Thyroid gland (tissue), 4 donors: ENCODE measurements around the gene FST. TPM values are rescaled to one million over a fixed set of nuclear protein-coding genes. Genes with fewer than 3 reads are reported as not detected.

ENCODE experiments used
- DNase-seq, 2 donors: peaks; one replicate each; pipeline ENCODE4 v3.0.0-alpha.2; 2019
- H3K27ac ChIP-seq, 3 donors: fragments of 200-600 bp; sonication (generic); 1 replicate in 2 of 3; 2 replicates in 1 of 3; pipeline ENCODE4 v1.5.1; 2016 to 2019; ENCODE audit warnings: mild to moderate bottlenecking in 1 of 3, moderate library complexity in 1 of 3
- H3K27me3 ChIP-seq: fragments of 200-600 bp; sonication (generic); one replicate; pipeline ENCODE4 v1.5.1; 2019
- H3K36me3 ChIP-seq, 2 donors: fragments of 200-600 bp; sonication (generic); one replicate each; pipeline ENCODE4 v1.5.1; 2016 to 2019
- H3K4me1 ChIP-seq, 2 donors: fragments of 200-600 bp; sonication (generic); one replicate each; pipeline ENCODE4 v1.5.1; 2017 to 2019
- H3K4me3 ChIP-seq, 3 donors: fragments of 200-600 bp; sonication (generic); replicated peaks in 1 of 3; 1 replicate in 2 of 3; 2 replicates in 1 of 3; pipeline ENCODE4 v1.5.1; 2016; ENCODE audit warnings: mild to moderate bottlenecking in 1 of 3
- H3K9me3 ChIP-seq: fragments of 200-600 bp; sonication (generic); one replicate; pipeline ENCODE4 v1.5.1; 2017
- CTCF ChIP-seq, 6 experiments: fragments of 200-600 bp in 3 of 6; fragments of 450-650 bp in 3 of 6; sonication (generic) in 3 of 6; IDR thresholded peaks; one replicate each; pipeline ENCODE4 v1.5.1; 2016 to 2019; ENCODE audit warnings: antibody characterized with exemption in 6 of 6, mild to moderate bottlenecking in 2 of 6, inconsistent platforms in 1 of 6, moderate library complexity in 1 of 6
- POLR2A ChIP-seq, 2 donors: fragments of 450-650 bp; IDR thresholded peaks; one replicate each; pipeline ENCODE4 v1.6.1; 2017; ENCODE audit warnings: antibody characterized with exemption in 2 of 2, mild to moderate bottlenecking in 2 of 2, moderate library complexity in 1 of 2
- WGBS, 2 donors: methylation state at CpG; one replicate each; pipeline ENCODE4 v1.1.5; 2017; 5-methylcytosine and 5-hydroxymethylcytosine counted together
- intact Hi-C: fragments of 100-400 bp; cut with DNase I; formaldehyde crosslinking; loops from one replicate; pipeline ENCODE4 v1.15.1; 2023
- total RNA-seq, 4 donors: library from RNA; depleted of rRNA; stranded (reverse); fragments of >200 nt; gene quantifications; one replicate each; pipeline ENCODE4 v1.2.3, GENCODE V29; 2016

Gene FST
- total RNA-seq, 4 donors from 2014 or later = 1.7 to 8.9 (median 2.8) TPM

- H3K4me3 ChIP-seq = no peak overlapping the region
- H3K27me3 ChIP-seq = no peaks in the 10 kb centered on the region
- no peaks in the 10 kb centered on the region for H3K36me3 ChIP-seq
- no peak for DNase-seq
- TF ChIP-seq CTCF (IDR thresholded peaks at IDR 0.05) (no peak), POLR2A (IDR thresholded peaks at IDR 0.05) (no peak)
- H3K4me1 ChIP-seq = no peaks in the 10 kb centered on the region
- 69 to 87% methylated on average over 1 of the region's 1 CpG for WGBS, 2 donors
- H3K27ac ChIP-seq = no peak overlapping the region
- H3K9me3 ChIP-seq = no peaks in the 10 kb centered on the region
- intact Hi-C loops = no loop called here
Observed at GRCh38 chr5:53445569-53445968, 34.9 kb upstream of the FST start.

DNA sequence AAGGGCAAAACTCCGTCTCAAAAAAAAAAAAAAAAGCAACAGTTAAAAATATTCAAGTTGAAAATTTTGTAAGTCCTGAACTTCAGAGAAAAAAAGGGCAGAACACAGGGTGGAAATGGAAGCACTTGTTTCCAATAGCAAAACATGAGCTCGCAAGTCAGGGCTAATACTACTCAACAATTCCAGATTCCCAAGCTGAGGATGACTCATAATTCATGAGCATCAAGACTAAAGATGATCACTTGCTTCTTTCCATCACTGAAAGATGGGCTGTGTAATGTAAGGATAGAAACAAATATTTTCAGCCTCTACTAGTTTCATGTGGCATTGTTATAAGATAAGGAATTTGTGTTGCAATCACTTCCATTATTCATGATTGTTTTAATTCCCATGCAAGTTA, 33.5 kb upstream of the FST start:
- H3K4me1 ChIP-seq = no peaks in the 10 kb centered on the region
- WGBS, 2 donors = 95 to 97% methylated on average over 2 of the region's 2 CpGs
- intact Hi-C loops = no loop called here
- TF ChIP-seq POLR2A (IDR thresholded peaks at IDR 0.05) = no peak
- no peak for TF ChIP-seq CTCF (IDR thresholded peaks at IDR 0.05)
- no peak for DNase-seq
- H3K4me3 ChIP-seq = no peak overlapping the region
- H3K9me3 ChIP-seq = no peaks in the 10 kb centered on the region
- H3K36me3 ChIP-seq = no peaks in the 10 kb centered on the region
- no peaks in the 10 kb centered on the region for H3K27me3 ChIP-seq
- H3K27ac ChIP-seq = no peak overlapping the region

DNA sequence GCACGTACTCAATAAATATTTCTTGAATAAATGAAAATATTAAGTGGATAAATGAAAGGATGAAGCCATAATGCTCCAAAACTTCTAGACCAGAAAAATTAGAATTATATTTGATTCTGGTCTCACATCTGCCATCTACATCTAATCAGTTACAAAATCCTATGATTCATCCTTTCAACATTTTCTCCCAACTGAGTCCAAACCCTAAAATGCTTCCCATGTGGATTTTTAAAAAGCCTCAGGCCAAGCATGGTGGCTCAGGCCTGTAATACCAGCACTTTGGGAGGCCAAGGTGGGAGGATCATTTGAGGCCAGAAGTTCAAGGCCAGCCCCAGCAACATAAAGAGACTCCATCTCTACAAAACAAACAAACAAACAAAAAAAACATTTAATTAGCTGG, 31.6 kb upstream of the FST start:
- Histone ChIP-seq H3K4me3 (no peak overlapping the region), H3K4me1 (no peaks in the 10 kb centered on the region), H3K36me3 (no peaks in the 10 kb centered on the region), H3K27me3 (no peaks in the 10 kb centered on the region), H3K27ac (no peak overlapping the region), H3K9me3 (no peaks in the 10 kb centered on the region)
- intact Hi-C loops = no loop called here
- WGBS, 2 donors = 91 to 100% methylated on average over 1 of the region's 1 CpG
- no peak for DNase-seq
- TF ChIP-seq CTCF (IDR thresholded peaks at IDR 0.05) (no peak), POLR2A (IDR thresholded peaks at IDR 0.05) (no peak)

GRCh38 chr5:53453898-53454718, 26.3 kb upstream of the FST start:
- 23 to 33% methylated on average over 1 of the region's 1 CpG for WGBS, 2 donors
- H3K27ac ChIP-seq = no peak overlapping the region
- no peak overlapping the region for H3K4me3 ChIP-seq
- H3K36me3 ChIP-seq = no peaks in the 10 kb centered on the region
- intact Hi-C loops = no loop called here
- DNase-seq = no peak
- no peaks in the 10 kb centered on the region for H3K4me1 ChIP-seq
- no peaks in the 10 kb centered on the region for H3K9me3 ChIP-seq
- H3K27me3 ChIP-seq = no peaks in the 10 kb centered on the region
- TF ChIP-seq POLR2A (IDR thresholded peaks at IDR 0.05) = no peak

DNA sequence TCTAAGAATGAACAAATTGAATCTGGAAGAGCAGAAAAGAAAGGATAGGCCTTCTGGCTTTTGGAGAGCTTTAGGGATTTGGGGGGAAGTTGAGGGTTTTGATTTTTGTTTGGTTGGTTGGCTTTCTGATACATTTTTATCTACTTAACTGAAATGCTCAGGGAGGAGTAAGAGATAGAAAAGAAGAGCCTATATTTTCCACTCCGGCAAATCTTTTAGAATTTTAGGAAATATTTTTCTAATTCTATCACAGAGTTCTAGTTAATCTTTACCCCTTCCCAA, 25.8 kb upstream of the FST start:
- Histone ChIP-seq H3K4me1 (no peaks in the 10 kb centered on the region), H3K4me3 (no peak overlapping the region), H3K9me3 (no peaks in the 10 kb centered on the region), H3K36me3 (no peaks in the 10 kb centered on the region), H3K27me3 (no peaks in the 10 kb centered on the region), H3K27ac (no peak overlapping the region)
- no peak for DNase-seq
- no peak for TF ChIP-seq CTCF (IDR thresholded peaks at IDR 0.05)
- TF ChIP-seq POLR2A (IDR thresholded peaks at IDR 0.05) = no peak
- WGBS, 2 donors = 87 to 92% methylated on average over 1 of the region's 1 CpG
- intact Hi-C loops = no loop called here
